ENCODE measurements around the gene ABHD14A.

Gene ABHD14A

GRCh38 chr3:51930439-51930838, 44.4 kb upstream of the ABHD14A start:
- Histone ChIP-seq H3K27ac (ENCODE audit: poor library complexity, severe bottlenecking) (no peak overlapping the region), H3K4me3 (ENCODE audit: severe bottlenecking) (no peak overlapping the region), H3K9me3 (ENCODE audit: severe bottlenecking) (no peaks in the 10 kb centered on the region), H3K36me3 (ENCODE audit: low read depth) (peaks cover 12% of the 10 kb centered on the region), H3K4me1 (ENCODE audit: insufficient read depth, poor library complexity, severe bottlenecking) (no peaks in the 10 kb centered on the region), H3K27me3 (ENCODE audit: insufficient read depth, poor library complexity, severe bottlenecking) (no peaks in the 10 kb centered on the region)
- no peak for ATAC-seq (ENCODE audit: low read depth)
- no peak for DNase-seq (ENCODE audit: low spot score)
- TF ChIP-seq CTCF (IDR thresholded peaks at IDR 0.05; ENCODE audit: poor library complexity, severe bottlenecking): no peak

GRCh38 chr3:51931756-51932155, 43.1 kb upstream of the ABHD14A start:
- DNase-seq (ENCODE audit: low spot score): no peak
- Histone ChIP-seq H3K9me3 (ENCODE audit: severe bottlenecking) (no peaks in the 10 kb centered on the region), H3K27ac (ENCODE audit: poor library complexity, severe bottlenecking) (no peak overlapping the region), H3K36me3 (ENCODE audit: low read depth) (peaks cover 25% of the 10 kb centered on the region), H3K4me3 (ENCODE audit: severe bottlenecking) (no peak overlapping the region), H3K4me1 (ENCODE audit: insufficient read depth, poor library complexity, severe bottlenecking) (no peaks in the 10 kb centered on the region), H3K27me3 (ENCODE audit: insufficient read depth, poor library complexity, severe bottlenecking) (no peaks in the 10 kb centered on the region)
- ATAC-seq (ENCODE audit: low read depth): no peak
- no peak for TF ChIP-seq CTCF (IDR thresholded peaks at IDR 0.05; ENCODE audit: poor library complexity, severe bottlenecking)

- H3K36me3 ChIP-seq (ENCODE audit: low read depth): peaks cover 34% of the 10 kb centered on the region
- H3K9me3 ChIP-seq (ENCODE audit: severe bottlenecking): no peaks in the 10 kb centered on the region
- no peak for TF ChIP-seq CTCF (IDR thresholded peaks at IDR 0.05; ENCODE audit: poor library complexity, severe bottlenecking)
- H3K4me1 ChIP-seq (ENCODE audit: insufficient read depth, poor library complexity, severe bottlenecking): no peaks in the 10 kb centered on the region
- DNase-seq (ENCODE audit: low spot score) (no peak), ATAC-seq (ENCODE audit: low read depth) (no peak)
- no peak overlapping the region for H3K27ac ChIP-seq (ENCODE audit: poor library complexity, severe bottlenecking)
- no peaks in the 10 kb centered on the region for H3K27me3 ChIP-seq (ENCODE audit: insufficient read depth, poor library complexity, severe bottlenecking)
- no peak overlapping the region for H3K4me3 ChIP-seq (ENCODE audit: severe bottlenecking)
These were observed 42.1 kb upstream of the ABHD14A start for GRCh38 chr3:51932471-51933370.

- no peak for DNase-seq (ENCODE audit: low spot score)
- ATAC-seq (ENCODE audit: low read depth): no peak
- Histone ChIP-seq H3K36me3 (ENCODE audit: low read depth) (peaks cover 35% of the 10 kb centered on the region), H3K4me3 (ENCODE audit: severe bottlenecking) (no peak overlapping the region), H3K27ac (ENCODE audit: poor library complexity, severe bottlenecking) (no peak overlapping the region), H3K4me1 (ENCODE audit: insufficient read depth, poor library complexity, severe bottlenecking) (no peaks in the 10 kb centered on the region), H3K9me3 (ENCODE audit: severe bottlenecking) (no peaks in the 10 kb centered on the region), H3K27me3 (ENCODE audit: insufficient read depth, poor library complexity, severe bottlenecking) (no peaks in the 10 kb centered on the region)
- no peak for TF ChIP-seq CTCF (IDR thresholded peaks at IDR 0.05; ENCODE audit: poor library complexity, severe bottlenecking)
These were observed 41.3 kb upstream of the ABHD14A start for GRCh38 chr3:51933471-51934138.
